Measurements from ENCODE around the gene KIF16B.

DNA sequence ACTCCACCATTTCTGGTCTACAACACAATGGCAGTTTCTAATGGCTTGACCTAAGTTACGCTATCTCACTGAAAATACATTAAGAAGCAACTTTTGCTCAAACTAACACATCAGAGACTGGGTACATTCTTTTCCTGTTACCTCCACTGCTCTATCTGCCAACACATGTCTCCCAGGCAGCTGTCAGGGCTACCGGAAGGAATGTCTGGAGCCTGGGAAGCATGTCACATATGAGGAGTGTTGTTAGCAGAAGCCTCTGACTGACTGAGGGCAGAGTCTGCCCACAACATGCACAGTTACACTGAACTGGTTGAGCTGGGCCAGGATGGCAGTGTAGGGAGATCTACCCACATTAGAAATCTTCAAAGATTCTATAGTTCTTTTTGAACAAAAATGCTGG lies 264.5 kb downstream of the KIF16B start:
- TF ChIP-seq MBD4 (IDR thresholded peaks at IDR 0.05; ENCODE audit: borderline replicate concordance, low read length) (no peak), ZKSCAN1 (IDR thresholded peaks at IDR 0.05; ENCODE audit: low read length) (no peak), CENPT (CRISPR knock-in tag; IDR thresholded peaks at IDR 0.05; ENCODE audit: low read depth) (no peak), POLR2AphosphoS2 (IDR thresholded peaks at IDR 0.05; ENCODE audit: low read depth, low read length) (no peak), SMARCE1 (IDR thresholded peaks at IDR 0.05; ENCODE audit: borderline replicate concordance) (no peak), NCOA1 (CRISPR knock-in tag; IDR thresholded peaks at IDR 0.05) (no peak), POLR2A (IDR thresholded peaks at IDR 0.05; ENCODE audit: insufficient read depth in 1 of 2, low read depth in 2 of 2, low read length in 2 of 2) (no peak)
- TF ChIP-seq, protein P1, sequence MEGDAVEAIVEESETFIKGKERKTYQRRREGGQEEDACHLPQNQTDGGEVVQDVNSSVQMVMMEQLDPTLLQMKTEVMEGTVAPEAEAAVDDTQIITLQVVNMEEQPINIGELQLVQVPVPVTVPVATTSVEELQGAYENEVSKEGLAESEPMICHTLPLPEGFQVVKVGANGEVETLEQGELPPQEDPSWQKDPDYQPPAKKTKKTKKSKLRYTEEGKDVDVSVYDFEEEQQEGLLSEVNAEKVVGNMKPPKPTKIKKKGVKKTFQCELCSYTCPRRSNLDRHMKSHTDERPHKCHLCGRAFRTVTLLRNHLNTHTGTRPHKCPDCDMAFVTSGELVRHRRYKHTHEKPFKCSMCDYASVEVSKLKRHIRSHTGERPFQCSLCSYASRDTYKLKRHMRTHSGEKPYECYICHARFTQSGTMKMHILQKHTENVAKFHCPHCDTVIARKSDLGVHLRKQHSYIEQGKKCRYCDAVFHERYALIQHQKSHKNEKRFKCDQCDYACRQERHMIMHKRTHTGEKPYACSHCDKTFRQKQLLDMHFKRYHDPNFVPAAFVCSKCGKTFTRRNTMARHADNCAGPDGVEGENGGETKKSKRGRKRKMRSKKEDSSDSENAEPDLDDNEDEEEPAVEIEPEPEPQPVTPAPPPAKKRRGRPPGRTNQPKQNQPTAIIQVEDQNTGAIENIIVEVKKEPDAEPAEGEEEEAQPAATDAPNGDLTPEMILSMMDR (CRISPR knock-in tag; IDR thresholded peaks at IDR 0.05) = no peak
- TF ChIP-seq, protein P2, sequence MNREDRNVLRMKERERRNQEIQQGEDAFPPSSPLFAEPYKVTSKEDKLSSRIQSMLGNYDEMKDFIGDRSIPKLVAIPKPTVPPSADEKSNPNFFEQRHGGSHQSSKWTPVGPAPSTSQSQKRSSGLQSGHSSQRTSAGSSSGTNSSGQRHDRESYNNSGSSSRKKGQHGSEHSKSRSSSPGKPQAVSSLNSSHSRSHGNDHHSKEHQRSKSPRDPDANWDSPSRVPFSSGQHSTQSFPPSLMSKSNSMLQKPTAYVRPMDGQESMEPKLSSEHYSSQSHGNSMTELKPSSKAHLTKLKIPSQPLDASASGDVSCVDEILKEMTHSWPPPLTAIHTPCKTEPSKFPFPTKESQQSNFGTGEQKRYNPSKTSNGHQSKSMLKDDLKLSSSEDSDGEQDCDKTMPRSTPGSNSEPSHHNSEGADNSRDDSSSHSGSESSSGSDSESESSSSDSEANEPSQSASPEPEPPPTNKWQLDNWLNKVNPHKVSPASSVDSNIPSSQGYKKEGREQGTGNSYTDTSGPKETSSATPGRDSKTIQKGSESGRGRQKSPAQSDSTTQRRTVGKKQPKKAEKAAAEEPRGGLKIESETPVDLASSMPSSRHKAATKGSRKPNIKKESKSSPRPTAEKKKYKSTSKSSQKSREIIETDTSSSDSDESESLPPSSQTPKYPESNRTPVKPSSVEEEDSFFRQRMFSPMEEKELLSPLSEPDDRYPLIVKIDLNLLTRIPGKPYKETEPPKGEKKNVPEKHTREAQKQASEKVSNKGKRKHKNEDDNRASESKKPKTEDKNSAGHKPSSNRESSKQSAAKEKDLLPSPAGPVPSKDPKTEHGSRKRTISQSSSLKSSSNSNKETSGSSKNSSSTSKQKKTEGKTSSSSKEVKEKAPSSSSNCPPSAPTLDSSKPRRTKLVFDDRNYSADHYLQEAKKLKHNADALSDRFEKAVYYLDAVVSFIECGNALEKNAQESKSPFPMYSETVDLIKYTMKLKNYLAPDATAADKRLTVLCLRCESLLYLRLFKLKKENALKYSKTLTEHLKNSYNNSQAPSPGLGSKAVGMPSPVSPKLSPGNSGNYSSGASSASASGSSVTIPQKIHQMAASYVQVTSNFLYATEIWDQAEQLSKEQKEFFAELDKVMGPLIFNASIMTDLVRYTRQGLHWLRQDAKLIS (CRISPR knock-in tag; IDR thresholded peaks at IDR 0.05) = no peak
- TF ChIP-seq, protein P3, sequence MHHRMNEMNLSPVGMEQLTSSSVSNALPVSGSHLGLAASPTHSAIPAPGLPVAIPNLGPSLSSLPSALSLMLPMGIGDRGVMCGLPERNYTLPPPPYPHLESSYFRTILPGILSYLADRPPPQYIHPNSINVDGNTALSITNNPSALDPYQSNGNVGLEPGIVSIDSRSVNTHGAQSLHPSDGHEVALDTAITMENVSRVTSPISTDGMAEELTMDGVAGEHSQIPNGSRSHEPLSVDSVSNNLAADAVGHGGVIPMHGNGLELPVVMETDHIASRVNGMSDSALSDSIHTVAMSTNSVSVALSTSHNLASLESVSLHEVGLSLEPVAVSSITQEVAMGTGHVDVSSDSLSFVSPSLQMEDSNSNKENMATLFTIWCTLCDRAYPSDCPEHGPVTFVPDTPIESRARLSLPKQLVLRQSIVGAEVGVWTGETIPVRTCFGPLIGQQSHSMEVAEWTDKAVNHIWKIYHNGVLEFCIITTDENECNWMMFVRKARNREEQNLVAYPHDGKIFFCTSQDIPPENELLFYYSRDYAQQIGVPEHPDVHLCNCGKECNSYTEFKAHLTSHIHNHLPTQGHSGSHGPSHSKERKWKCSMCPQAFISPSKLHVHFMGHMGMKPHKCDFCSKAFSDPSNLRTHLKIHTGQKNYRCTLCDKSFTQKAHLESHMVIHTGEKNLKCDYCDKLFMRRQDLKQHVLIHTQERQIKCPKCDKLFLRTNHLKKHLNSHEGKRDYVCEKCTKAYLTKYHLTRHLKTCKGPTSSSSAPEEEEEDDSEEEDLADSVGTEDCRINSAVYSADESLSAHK (CRISPR knock-in tag; IDR thresholded peaks at IDR 0.05; ENCODE audit: borderline replicate concordance) = no peak
- TF ChIP-seq, protein P4, sequence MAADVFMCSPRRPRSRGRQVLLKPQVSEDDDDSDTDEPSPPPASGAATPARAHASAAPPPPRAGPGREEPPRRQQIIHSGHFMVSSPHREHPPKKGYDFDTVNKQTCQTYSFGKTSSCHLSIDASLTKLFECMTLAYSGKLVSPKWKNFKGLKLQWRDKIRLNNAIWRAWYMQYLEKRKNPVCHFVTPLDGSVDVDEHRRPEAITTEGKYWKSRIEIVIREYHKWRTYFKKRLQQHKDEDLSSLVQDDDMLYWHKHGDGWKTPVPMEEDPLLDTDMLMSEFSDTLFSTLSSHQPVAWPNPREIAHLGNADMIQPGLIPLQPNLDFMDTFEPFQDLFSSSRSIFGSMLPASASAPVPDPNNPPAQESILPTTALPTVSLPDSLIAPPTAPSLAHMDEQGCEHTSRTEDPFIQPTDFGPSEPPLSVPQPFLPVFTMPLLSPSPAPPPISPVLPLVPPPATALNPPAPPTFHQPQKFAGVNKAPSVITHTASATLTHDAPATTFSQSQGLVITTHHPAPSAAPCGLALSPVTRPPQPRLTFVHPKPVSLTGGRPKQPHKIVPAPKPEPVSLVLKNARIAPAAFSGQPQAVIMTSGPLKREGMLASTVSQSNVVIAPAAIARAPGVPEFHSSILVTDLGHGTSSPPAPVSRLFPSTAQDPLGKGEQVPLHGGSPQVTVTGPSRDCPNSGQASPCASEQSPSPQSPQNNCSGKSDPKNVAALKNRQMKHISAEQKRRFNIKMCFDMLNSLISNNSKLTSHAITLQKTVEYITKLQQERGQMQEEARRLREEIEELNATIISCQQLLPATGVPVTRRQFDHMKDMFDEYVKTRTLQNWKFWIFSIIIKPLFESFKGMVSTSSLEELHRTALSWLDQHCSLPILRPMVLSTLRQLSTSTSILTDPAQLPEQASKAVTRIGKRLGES (CRISPR knock-in tag; IDR thresholded peaks at IDR 0.05; ENCODE audit: borderline replicate concordance) = no peak
- TF ChIP-seq, protein P5, sequence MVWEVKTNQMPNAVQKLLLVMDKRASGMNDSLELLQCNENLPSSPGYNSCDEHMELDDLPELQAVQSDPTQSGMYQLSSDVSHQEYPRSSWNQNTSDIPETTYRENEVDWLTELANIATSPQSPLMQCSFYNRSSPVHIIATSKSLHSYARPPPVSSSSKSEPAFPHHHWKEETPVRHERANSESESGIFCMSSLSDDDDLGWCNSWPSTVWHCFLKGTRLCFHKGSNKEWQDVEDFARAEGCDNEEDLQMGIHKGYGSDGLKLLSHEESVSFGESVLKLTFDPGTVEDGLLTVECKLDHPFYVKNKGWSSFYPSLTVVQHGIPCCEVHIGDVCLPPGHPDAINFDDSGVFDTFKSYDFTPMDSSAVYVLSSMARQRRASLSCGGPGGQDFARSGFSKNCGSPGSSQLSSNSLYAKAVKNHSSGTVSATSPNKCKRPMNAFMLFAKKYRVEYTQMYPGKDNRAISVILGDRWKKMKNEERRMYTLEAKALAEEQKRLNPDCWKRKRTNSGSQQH (CRISPR knock-in tag; IDR thresholded peaks at IDR 0.05; ENCODE audit: low read depth) = no peak
- TF ChIP-seq, protein P6, sequence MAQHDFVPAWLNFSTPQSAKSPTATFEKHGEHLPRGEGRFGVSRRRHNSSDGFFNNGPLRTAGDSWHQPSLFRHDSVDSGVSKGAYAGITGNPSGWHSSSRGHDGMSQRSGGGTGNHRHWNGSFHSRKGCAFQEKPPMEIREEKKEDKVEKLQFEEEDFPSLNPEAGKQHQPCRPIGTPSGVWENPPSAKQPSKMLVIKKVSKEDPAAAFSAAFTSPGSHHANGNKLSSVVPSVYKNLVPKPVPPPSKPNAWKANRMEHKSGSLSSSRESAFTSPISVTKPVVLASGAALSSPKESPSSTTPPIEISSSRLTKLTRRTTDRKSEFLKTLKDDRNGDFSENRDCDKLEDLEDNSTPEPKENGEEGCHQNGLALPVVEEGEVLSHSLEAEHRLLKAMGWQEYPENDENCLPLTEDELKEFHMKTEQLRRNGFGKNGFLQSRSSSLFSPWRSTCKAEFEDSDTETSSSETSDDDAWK (CRISPR knock-in tag; IDR thresholded peaks at IDR 0.05) = no peak
